WTC11 (cell line): ENCODE data around the gene EFNA5.

Source experiments
- ETV6 ChIP-seq: sonication (generic); formaldehyde crosslinking; IDR thresholded peaks from 2 replicates; pipeline ENCODE4 v1.8.1; 2022; ENCODE audit warnings: mild to moderate bottlenecking, missing genetic modification reagents
- NR1H2 ChIP-seq: sonication (generic); formaldehyde crosslinking; IDR thresholded peaks from 2 replicates; pipeline ENCODE4 v1.9.0; 2021; ENCODE audit warnings: mild to moderate bottlenecking, moderate library complexity, missing genetic modification reagents
- TEAD4 ChIP-seq: sonication (generic); formaldehyde crosslinking; IDR thresholded peaks from 2 replicates; pipeline ENCODE4 v1.8.0; 2022; ENCODE audit warnings: mild to moderate bottlenecking, missing genetic modification reagents
- ZNF138 ChIP-seq: sonication (generic); formaldehyde crosslinking; conservative IDR thresholded peaks from 2 replicates; pipeline ENCODE4 v1.8.1; 2022; ENCODE audit warnings: mild to moderate bottlenecking, moderate library complexity, missing genetic modification reagents
- TF ChIP-seq, protein P1 (sequence below): fragments of 250-450 bp; sonication (Bioruptor Pico); IDR thresholded peaks from 2 replicates; pipeline ENCODE4 v2.1.2; 2022; ENCODE audit warnings: mild to moderate bottlenecking, moderate library complexity
- TF ChIP-seq, protein P2 (sequence below): sonication (generic); formaldehyde crosslinking; IDR thresholded peaks from 2 replicates; pipeline ENCODE4 v1.8.1; 2023; ENCODE audit warnings: mild to moderate bottlenecking, missing genetic modification reagents, moderate library complexity
- TF ChIP-seq, protein P3 (sequence below): fragments of 200-600 bp; IDR thresholded peaks from 2 replicates; pipeline ENCODE4 v1.8.0; 2022; ENCODE audit warnings: antibody characterized with exemption
- TF ChIP-seq, protein P4 (sequence below): fragments of 250-450 bp; sonication (Bioruptor Pico); IDR thresholded peaks from 2 replicates; pipeline ENCODE4 v1.8.0; 2021; ENCODE audit warnings: mild to moderate bottlenecking
- TF ChIP-seq, protein P5 (sequence below): sonication (generic); formaldehyde crosslinking; IDR thresholded peaks from 2 replicates; pipeline ENCODE4 v1.8.1; 2022; ENCODE audit warnings: low read depth, mild to moderate bottlenecking, moderate library complexity, missing genetic modification reagents, borderline replicate concordance
- TF ChIP-seq, protein P6 (sequence below): sonication (generic); formaldehyde crosslinking; IDR thresholded peaks from 2 replicates; pipeline ENCODE4 v1.8.0; 2022; ENCODE audit warnings: missing genetic modification reagents

DNA sequence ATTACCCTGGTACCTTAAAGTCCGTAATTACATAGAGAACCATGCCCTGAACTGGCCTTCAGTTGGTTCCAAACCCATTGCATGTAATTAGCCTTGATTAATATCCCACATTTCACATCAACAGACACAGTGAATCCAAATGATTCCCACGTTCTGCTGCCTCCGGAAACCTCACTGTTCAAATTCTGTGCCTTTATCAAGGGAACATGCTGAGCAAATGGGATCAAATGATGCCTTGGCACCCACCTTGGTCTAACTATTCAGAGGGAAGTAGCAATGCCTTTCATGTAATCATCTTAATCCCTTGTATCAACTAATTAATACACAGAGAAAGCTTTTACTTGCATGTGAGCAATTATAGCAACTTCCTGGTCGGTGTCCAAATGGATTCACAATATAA is 100.6 kb downstream of the EFNA5 start:
- TF ChIP-seq ZNF138 (CRISPR knock-in tag) = no peak
- TF ChIP-seq, protein P1, sequence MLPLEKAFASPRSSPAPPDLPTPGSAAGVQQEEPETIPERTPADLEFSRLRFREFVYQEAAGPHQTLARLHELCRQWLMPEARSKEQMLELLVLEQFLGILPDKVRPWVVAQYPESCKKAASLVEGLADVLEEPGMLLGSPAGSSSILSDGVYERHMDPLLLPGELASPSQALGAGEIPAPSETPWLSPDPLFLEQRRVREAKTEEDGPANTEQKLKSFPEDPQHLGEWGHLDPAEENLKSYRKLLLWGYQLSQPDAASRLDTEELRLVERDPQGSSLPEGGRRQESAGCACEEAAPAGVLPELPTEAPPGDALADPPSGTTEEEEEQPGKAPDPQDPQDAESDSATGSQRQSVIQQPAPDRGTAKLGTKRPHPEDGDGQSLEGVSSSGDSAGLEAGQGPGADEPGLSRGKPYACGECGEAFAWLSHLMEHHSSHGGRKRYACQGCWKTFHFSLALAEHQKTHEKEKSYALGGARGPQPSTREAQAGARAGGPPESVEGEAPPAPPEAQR (CRISPR knock-in tag) = no peak
- TF ChIP-seq, protein P2, sequence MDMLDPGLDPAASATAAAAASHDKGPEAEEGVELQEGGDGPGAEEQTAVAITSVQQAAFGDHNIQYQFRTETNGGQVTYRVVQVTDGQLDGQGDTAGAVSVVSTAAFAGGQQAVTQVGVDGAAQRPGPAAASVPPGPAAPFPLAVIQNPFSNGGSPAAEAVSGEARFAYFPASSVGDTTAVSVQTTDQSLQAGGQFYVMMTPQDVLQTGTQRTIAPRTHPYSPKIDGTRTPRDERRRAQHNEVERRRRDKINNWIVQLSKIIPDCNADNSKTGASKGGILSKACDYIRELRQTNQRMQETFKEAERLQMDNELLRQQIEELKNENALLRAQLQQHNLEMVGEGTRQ (CRISPR knock-in tag) = no peak
- TF ChIP-seq, protein P3, sequence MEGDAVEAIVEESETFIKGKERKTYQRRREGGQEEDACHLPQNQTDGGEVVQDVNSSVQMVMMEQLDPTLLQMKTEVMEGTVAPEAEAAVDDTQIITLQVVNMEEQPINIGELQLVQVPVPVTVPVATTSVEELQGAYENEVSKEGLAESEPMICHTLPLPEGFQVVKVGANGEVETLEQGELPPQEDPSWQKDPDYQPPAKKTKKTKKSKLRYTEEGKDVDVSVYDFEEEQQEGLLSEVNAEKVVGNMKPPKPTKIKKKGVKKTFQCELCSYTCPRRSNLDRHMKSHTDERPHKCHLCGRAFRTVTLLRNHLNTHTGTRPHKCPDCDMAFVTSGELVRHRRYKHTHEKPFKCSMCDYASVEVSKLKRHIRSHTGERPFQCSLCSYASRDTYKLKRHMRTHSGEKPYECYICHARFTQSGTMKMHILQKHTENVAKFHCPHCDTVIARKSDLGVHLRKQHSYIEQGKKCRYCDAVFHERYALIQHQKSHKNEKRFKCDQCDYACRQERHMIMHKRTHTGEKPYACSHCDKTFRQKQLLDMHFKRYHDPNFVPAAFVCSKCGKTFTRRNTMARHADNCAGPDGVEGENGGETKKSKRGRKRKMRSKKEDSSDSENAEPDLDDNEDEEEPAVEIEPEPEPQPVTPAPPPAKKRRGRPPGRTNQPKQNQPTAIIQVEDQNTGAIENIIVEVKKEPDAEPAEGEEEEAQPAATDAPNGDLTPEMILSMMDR = no peak
- TF ChIP-seq, protein P4, sequence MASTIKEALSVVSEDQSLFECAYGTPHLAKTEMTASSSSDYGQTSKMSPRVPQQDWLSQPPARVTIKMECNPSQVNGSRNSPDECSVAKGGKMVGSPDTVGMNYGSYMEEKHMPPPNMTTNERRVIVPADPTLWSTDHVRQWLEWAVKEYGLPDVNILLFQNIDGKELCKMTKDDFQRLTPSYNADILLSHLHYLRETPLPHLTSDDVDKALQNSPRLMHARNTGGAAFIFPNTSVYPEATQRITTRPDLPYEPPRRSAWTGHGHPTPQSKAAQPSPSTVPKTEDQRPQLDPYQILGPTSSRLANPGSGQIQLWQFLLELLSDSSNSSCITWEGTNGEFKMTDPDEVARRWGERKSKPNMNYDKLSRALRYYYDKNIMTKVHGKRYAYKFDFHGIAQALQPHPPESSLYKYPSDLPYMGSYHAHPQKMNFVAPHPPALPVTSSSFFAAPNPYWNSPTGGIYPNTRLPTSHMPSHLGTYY (CRISPR knock-in tag) = no peak
- no peak for TF ChIP-seq TEAD4 (CRISPR knock-in tag)
- TF ChIP-seq NR1H2 (CRISPR knock-in tag) = no peak
- TF ChIP-seq ETV6 = no peak
- TF ChIP-seq, protein P5, sequence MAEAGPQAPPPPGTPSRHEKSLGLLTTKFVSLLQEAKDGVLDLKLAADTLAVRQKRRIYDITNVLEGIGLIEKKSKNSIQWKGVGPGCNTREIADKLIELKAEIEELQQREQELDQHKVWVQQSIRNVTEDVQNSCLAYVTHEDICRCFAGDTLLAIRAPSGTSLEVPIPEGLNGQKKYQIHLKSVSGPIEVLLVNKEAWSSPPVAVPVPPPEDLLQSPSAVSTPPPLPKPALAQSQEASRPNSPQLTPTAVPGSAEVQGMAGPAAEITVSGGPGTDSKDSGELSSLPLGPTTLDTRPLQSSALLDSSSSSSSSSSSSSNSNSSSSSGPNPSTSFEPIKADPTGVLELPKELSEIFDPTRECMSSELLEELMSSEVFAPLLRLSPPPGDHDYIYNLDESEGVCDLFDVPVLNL = no peak
- TF ChIP-seq, protein P6, sequence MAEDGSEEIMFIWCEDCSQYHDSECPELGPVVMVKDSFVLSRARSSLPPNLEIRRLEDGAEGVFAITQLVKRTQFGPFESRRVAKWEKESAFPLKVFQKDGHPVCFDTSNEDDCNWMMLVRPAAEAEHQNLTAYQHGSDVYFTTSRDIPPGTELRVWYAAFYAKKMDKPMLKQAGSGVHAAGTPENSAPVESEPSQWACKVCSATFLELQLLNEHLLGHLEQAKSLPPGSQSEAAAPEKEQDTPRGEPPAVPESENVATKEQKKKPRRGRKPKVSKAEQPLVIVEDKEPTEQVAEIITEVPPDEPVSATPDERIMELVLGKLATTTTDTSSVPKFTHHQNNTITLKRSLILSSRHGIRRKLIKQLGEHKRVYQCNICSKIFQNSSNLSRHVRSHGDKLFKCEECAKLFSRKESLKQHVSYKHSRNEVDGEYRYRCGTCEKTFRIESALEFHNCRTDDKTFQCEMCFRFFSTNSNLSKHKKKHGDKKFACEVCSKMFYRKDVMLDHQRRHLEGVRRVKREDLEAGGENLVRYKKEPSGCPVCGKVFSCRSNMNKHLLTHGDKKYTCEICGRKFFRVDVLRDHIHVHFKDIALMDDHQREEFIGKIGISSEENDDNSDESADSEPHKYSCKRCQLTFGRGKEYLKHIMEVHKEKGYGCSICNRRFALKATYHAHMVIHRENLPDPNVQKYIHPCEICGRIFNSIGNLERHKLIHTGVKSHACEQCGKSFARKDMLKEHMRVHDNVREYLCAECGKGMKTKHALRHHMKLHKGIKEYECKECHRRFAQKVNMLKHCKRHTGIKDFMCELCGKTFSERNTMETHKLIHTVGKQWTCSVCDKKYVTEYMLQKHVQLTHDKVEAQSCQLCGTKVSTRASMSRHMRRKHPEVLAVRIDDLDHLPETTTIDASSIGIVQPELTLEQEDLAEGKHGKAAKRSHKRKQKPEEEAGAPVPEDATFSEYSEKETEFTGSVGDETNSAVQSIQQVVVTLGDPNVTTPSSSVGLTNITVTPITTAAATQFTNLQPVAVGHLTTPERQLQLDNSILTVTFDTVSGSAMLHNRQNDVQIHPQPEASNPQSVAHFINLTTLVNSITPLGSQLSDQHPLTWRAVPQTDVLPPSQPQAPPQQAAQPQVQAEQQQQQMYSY (CRISPR knock-in tag) = no peak
